ENCODE measurements around the gene ZNF35.

GRCh38 chr3:44665173-44665572, 16.6 kb downstream of the ZNF35 start:
- TF ChIP-seq EZH2 (IDR thresholded peaks at IDR 0.05) (no peak), POLR2AphosphoS5 (IDR thresholded peaks at IDR 0.05; ENCODE audit: borderline replicate concordance, low read depth, low read length) (no peak)

All from SK-N-MC (cell line).